ENCODE measurements around the gene PTPRN2. TPM values are rescaled to one million over a fixed set of nuclear protein-coding genes. Genes with fewer than 3 reads are reported as not detected.

The PTPRN2 gene
- total and polyA plus RNA-seq, 2 of the 8 experiments (the other 6 are each of a cell fraction or from before 2014, with no cell fraction given) = 2.6 to 4.5 TPM

- TF ChIP-seq TAF7 (optimal IDR thresholded peaks at IDR 0.05; ENCODE audit: borderline replicate concordance, low read depth, low read length) = no peak
Measured at GRCh38 chr7:158520825-158521224, 66.8 kb downstream of the PTPRN2 start (continued).

Data from H1 (cell line).